HG03060 (cell line): ENCODE results near the gene TMEM41A.
A peak's percentile ranks its signal among the peaks of the same experiment; 100 is the strongest.

Experiments
- ATAC-seq: cut with Tn5 transposase; IDR thresholded peaks from one replicate; pipeline ENCODE4 v1.9.1; 2021; ENCODE audit warnings: low read depth, moderate number of reproducible peaks; ENCODE audit not compliant: unreplicated experiment

TMEM41A gene

GRCh38 chr3:185498503-185499396 lies at the start of gene TMEM41A:
Gene TMEM41A (minus strand): TSS chr3:185499035. CDS start chr3:185498961, 74 bp downstream.
- ATAC-seq, result peak; percentile 74

GRCh38 chr3:185540695-185541094 lies 41.9 kb upstream of the TMEM41A start:
- ATAC-seq, result no peak

GRCh38 chr3:185539934-185540333 lies 41.1 kb upstream of the TMEM41A start:
- no peak for ATAC-seq

GRCh38 chr3:185537369-185537970 lies 38.6 kb upstream of the TMEM41A start:
- peak; percentile 95 for ATAC-seq

GRCh38 chr3:185534511-185534910 lies 35.7 kb upstream of the TMEM41A start:
- no peak for ATAC-seq

- no peak for ATAC-seq
Observed at GRCh38 chr3:185532901-185533300, 34.1 kb upstream of the TMEM41A start.

- no peak for ATAC-seq
Observed at GRCh38 chr3:185530856-185531255, 32.0 kb upstream of the TMEM41A start.

- no peak for ATAC-seq
Observed at GRCh38 chr3:185528532-185528931, 29.7 kb upstream of the TMEM41A start.

- no peak for ATAC-seq
Observed at GRCh38 chr3:185527364-185527763, 28.5 kb upstream of the TMEM41A start.

GRCh38 chr3:185526349-185526951 lies 27.6 kb upstream of the TMEM41A start:
- ATAC-seq, result no peak

GRCh38 chr3:185521349-185522138 lies 22.7 kb upstream of the TMEM41A start:
- no peak for ATAC-seq

GRCh38 chr3:185519021-185519420 lies 20.2 kb upstream of the TMEM41A start:
- no peak for ATAC-seq

- no peak for ATAC-seq
Observed at GRCh38 chr3:185517387-185518130, 18.7 kb upstream of the TMEM41A start.

- no peak for ATAC-seq
Observed at GRCh38 chr3:185511711-185512110, 12.9 kb upstream of the TMEM41A start.

GRCh38 chr3:185508335-185508991 lies 9.6 kb upstream of the TMEM41A start:
- no peak for ATAC-seq

- ATAC-seq, result no peak
Observed at GRCh38 chr3:185507883-185508282, 9.0 kb upstream of the TMEM41A start.

GRCh38 chr3:185504636-185505035 lies 5.8 kb upstream of the TMEM41A start:
- no peak for ATAC-seq

- ATAC-seq, result no peak
Observed at GRCh38 chr3:185503521-185503920, 4.7 kb upstream of the TMEM41A start.

GRCh38 chr3:185502987-185503386 lies 4.2 kb upstream of the TMEM41A start:
- ATAC-seq, result no peak
